ENCODE measurements around the gene KRT20.

GRCh38 chr17:40895106-40895730 lies 10.2 kb upstream of the KRT20 start:
- TF ChIP-seq CTCF (conservative IDR thresholded peaks at IDR 0.05; ENCODE audit: low read depth, low read length) (no peak), EZH2 (IDR thresholded peaks at IDR 0.05; ENCODE audit: borderline replicate concordance, low read depth, low read length, poor library complexity, severe bottlenecking) (no peak)
